HCT116 (cell line): Measurements from ENCODE around the gene MAP1LC3B. TPM values are rescaled to one million over a fixed set of nuclear protein-coding genes. Genes with fewer than 3 reads are reported as not detected.

Experiments
- ATAC-seq: fragments of 200-7000 bp; cut with Tn5 transposase; 2 replicates; pipeline ENCODE4 v1.9.1; 2020; ENCODE audit warnings: mild to moderate bottlenecking, moderate library complexity
- BruUV-seq: library from RNA; stranded (reverse); fragments of 400-500 nt; replicated peaks from 2 replicates; lab custom pipeline; 2021; lab: Mats Ljungman, UMichigan
- CTCF ChIA-PET: fragments of 300-600 bp; sonication (Branson Sonifier 250); formaldehyde crosslinking; loops from one replicate; lab custom pipeline; 2021; ENCODE audit warnings: antibody characterized with exemption; lab: Charles Lee
- POLR2A ChIA-PET: fragments of 300-600, 350-600 bp; sonication (Branson Sonifier 250); formaldehyde crosslinking; loops from one replicate; lab custom pipeline; 2021; ENCODE audit warnings: antibody characterized with exemption; lab: Charles Lee
- RAD21 ChIA-PET, 2 experiments: fragments of 300-600 bp; sonication (Branson Sonifier 250); formaldehyde crosslinking; loops; one replicate each; lab custom pipeline; 2023; ENCODE audit warnings: low total read pairs in 2 of 2; ENCODE audit not compliant: uncharacterized antibody in 2 of 2, unreplicated experiment in 2 of 2, low non-redundant PET in 1 of 2; lab: Charles Lee
- DNase-seq: peaks from one replicate; pipeline ENCODE4 v3.0.0-alpha.2; 2010; ENCODE audit warnings: low read depth, low spot score
- H2AFZ ChIP-seq: fragments of 200-600 bp; shearing (Covaris generic), sonication (generic); 2 replicates; pipeline ENCODE4 v1.6.1; 2017; ENCODE audit warnings: low read depth, mixed run types, mixed read lengths, antibody characterized with exemption, low read length; ENCODE audit not compliant: poor library complexity, severe bottlenecking
- H3K27ac ChIP-seq: 2 replicates; pipeline ENCODE4 v1.5.1; 2012; ENCODE audit warnings: low read depth, low read length
- H3K27me3 ChIP-seq: fragments of 200-600 bp; sonication (generic); 2 replicates; pipeline ENCODE4 v1.6.1; 2016; ENCODE audit warnings: mixed run types, low read length, mixed read lengths; ENCODE audit not compliant: insufficient read depth
- H3K36me3 ChIP-seq, 2 experiments: fragments of 200-500 bp in 1 of 2; fragments of 200-600 bp in 1 of 2; sonication (Bioruptor generic) in 1 of 2; sonication (generic) in 1 of 2; 2 replicates each; pipeline versions ENCODE4 v1.5.1 to v1.6.1; 2014 to 2016; ENCODE audit warnings: low read length in 2 of 2, inconsistent platforms in 1 of 2, mixed read lengths in 1 of 2, mixed run types in 1 of 2; ENCODE audit not compliant: insufficient read depth in 2 of 2, control insufficient read depth in 1 of 2
- H3K4me1 ChIP-seq, 2 experiments: fragments of 200-600 bp in 1 of 2; sonication (generic) in 1 of 2; 2 replicates each; pipeline versions ENCODE4 v1.5.1 to v1.6.1; 2012 to 2017; ENCODE audit warnings: low read length in 2 of 2, inconsistent platforms in 1 of 2, mild to moderate bottlenecking in 1 of 2, mixed read lengths in 1 of 2, mixed run types in 1 of 2, moderate library complexity in 1 of 2; ENCODE audit not compliant: insufficient read depth in 2 of 2, control insufficient read depth in 1 of 2
- H3K4me2 ChIP-seq: fragments of 200-600 bp; sonication (generic); 2 replicates; pipeline ENCODE4 v1.6.1; 2017; ENCODE audit warnings: mixed run types, low read length, mixed read lengths
- H3K4me3 ChIP-seq, 2 experiments: fragments of 200-600 bp in 1 of 2; sonication (generic) in 1 of 2; replicated peaks in 1 of 2; 2 replicates each; pipeline ENCODE4 v1.5.1; 2011 to 2016; ENCODE audit warnings: low read length in 2 of 2, control low read depth in 1 of 2, low read depth in 1 of 2, mild to moderate bottlenecking in 1 of 2, mixed read lengths in 1 of 2, mixed run types in 1 of 2
- H3K79me2 ChIP-seq: fragments of 200-600 bp; sonication (generic); 2 replicates; pipeline ENCODE4 v1.6.1; 2017; ENCODE audit warnings: mild to moderate bottlenecking, mixed run types, low read length, moderate library complexity, mixed read lengths; ENCODE audit not compliant: insufficient read depth
- H3K9ac ChIP-seq: fragments of 200-600 bp; sonication (generic); 2 replicates; pipeline ENCODE4 v1.6.1; 2016; ENCODE audit warnings: low read length, mixed read lengths
- H3K9me2 ChIP-seq: fragments of 200-600 bp; sonication (generic), shearing (Covaris generic); 2 replicates; pipeline ENCODE4 v1.6.1; 2017; ENCODE audit warnings: mixed run types, mild to moderate bottlenecking, moderate library complexity; ENCODE audit not compliant: insufficient read depth
- H3K9me3 ChIP-seq, 2 experiments: fragments of 200-500 bp in 1 of 2; fragments of 200-600 bp in 1 of 2; sonication (Bioruptor generic) in 1 of 2; sonication (generic) in 1 of 2; 2 replicates each; pipeline ENCODE4 v1.6.1; 2014 to 2017; ENCODE audit warnings: low read length in 2 of 2, mixed read lengths in 2 of 2, inconsistent platforms in 1 of 2, low read depth in 1 of 2, mild to moderate bottlenecking in 1 of 2, mixed run types in 1 of 2, moderate library complexity in 1 of 2; ENCODE audit not compliant: control insufficient read depth in 1 of 2, insufficient read depth in 1 of 2
- H4K20me1 ChIP-seq: fragments of 200-600 bp; sonication (generic), shearing (Covaris generic); 2 replicates; pipeline ENCODE4 v1.6.1; 2017; ENCODE audit warnings: mixed run types, mild to moderate bottlenecking, moderate library complexity; ENCODE audit not compliant: insufficient read depth
- ATF3 ChIP-seq: IDR thresholded peaks from 2 replicates; pipeline ENCODE4 v1.6.1; 2012
- CEBPB ChIP-seq: IDR thresholded peaks from 2 replicates; pipeline ENCODE4 v1.6.1; 2012; ENCODE audit warnings: low read depth
- EGR1 ChIP-seq: IDR thresholded peaks from 2 replicates; pipeline ENCODE4 v1.6.1; 2012; ENCODE audit warnings: low read depth
- FOSL1 ChIP-seq: IDR thresholded peaks from 2 replicates; pipeline ENCODE4 v1.6.1; 2012; ENCODE audit warnings: low read depth
- MAX ChIP-seq: IDR thresholded peaks from 2 replicates; pipeline ENCODE4 v1.6.1; 2012
- RAD21 ChIP-seq: IDR thresholded peaks from 2 replicates; pipeline ENCODE4 v1.6.1; 2012; ENCODE audit warnings: low read depth, mild to moderate bottlenecking
- REST ChIP-seq: IDR thresholded peaks from 2 replicates; pipeline ENCODE4 v1.6.1; 2012; ENCODE audit warnings: low read depth
- SIN3A ChIP-seq: IDR thresholded peaks from 2 replicates; pipeline ENCODE4 v1.6.1; 2012; ENCODE audit warnings: low read depth
- SP1 ChIP-seq: IDR thresholded peaks from 2 replicates; pipeline ENCODE4 v1.6.1; 2012; ENCODE audit warnings: low read depth
- SRF ChIP-seq: IDR thresholded peaks from 2 replicates; pipeline ENCODE4 v1.6.1; 2012; ENCODE audit warnings: low read depth
- TCF7L2 ChIP-seq: IDR thresholded peaks from 2 replicates; pipeline ENCODE4 v1.7.0; 2011; ENCODE audit warnings: borderline replicate concordance, inconsistent platforms; ENCODE audit not compliant: insufficient read depth, insufficient read length; ENCODE audit errors: extremely low read depth
- YY1 ChIP-seq: IDR thresholded peaks from 2 replicates; pipeline ENCODE4 v1.6.1; 2011; ENCODE audit warnings: low read length, low read depth, moderate library complexity, mild to moderate bottlenecking; ENCODE audit not compliant: insufficient replicate concordance; ENCODE audit errors: extremely low read depth
- ZFX ChIP-seq: fragments of 450-650 bp; IDR thresholded peaks from 2 replicates; pipeline ENCODE4 v1.6.1; 2017
- ZNF274 ChIP-seq: fragments of 200-500 bp; sonication (Bioruptor generic); IDR thresholded peaks from 2 replicates; pipeline ENCODE4 v1.6.1; 2014; ENCODE audit warnings: mild to moderate bottlenecking, low read depth, low read length, inconsistent platforms
- intact Hi-C: fragments of 100-400 bp; cut with micrococcal nuclease; formaldehyde crosslinking; loops from 2 replicates; pipeline ENCODE4 v1.10.0; 2022
- total RNA-seq: library from RNA; stranded (reverse); gene quantifications from one replicate; pipeline ENCODE4 v1.2.1, GENCODE V29; 2021; ENCODE audit not compliant: unreplicated experiment

The MAP1LC3B gene
- total RNA-seq, 1 experiment from 2014 or later, result 93.8 TPM

- no TSS peak for BruUV-seq
- no peak overlapping the region for H3K4me2 ChIP-seq
- no peaks in the 10 kb centered on the region for H3K9me2 ChIP-seq
- H3K9ac ChIP-seq, result no peak overlapping the region
- ChIA-PET POLR2A (no interaction called here), CTCF (no interaction called here), RAD21 (no interaction called here)
- H3K9me3 ChIP-seq, result no peaks in the 10 kb centered on the region
- no peak overlapping the region for H3K4me3 ChIP-seq
- peaks cover 32 to 33% of the 10 kb centered on the region in 2 experiments; a peak in 3 of 4 replicates for H3K36me3 ChIP-seq
- H3K4me1 ChIP-seq, result peaks cover 11 to 17% of the 10 kb centered on the region in 2 experiments
- TF ChIP-seq ZNF274 (no peak), SP1 (no peak), CEBPB (no peak), EGR1 (no peak), ZFX (no peak), MAX (no peak), ATF3 (no peak), RAD21 (no peak), YY1 (no peak), SRF (no peak)
- H2AFZ ChIP-seq, result no peak overlapping the region
- no peaks in the 10 kb centered on the region for H3K79me2 ChIP-seq
- peaks cover 10% of the 10 kb centered on the region for H4K20me1 ChIP-seq
- H3K27me3 ChIP-seq, result no peaks in the 10 kb centered on the region
- H3K27ac ChIP-seq, result no peak overlapping the region
- DNase-seq (no peak), ATAC-seq (no peak)
- intact Hi-C loops, result no loop called here
Measured at GRCh38 chr16:87412996-87413421, 20.9 kb downstream of the MAP1LC3B start.

GRCh38 chr16:87414251-87414680 lies 22.1 kb downstream of the MAP1LC3B start:
- H3K27me3 ChIP-seq, result no peaks in the 10 kb centered on the region
- POLR2A ChIA-PET, result no interaction called here
- peaks cover 32 to 33% of the 10 kb centered on the region in 2 experiments; a peak in 3 of 4 replicates for H3K36me3 ChIP-seq
- H3K4me2 ChIP-seq, result no peak overlapping the region
- intact Hi-C loops, result no loop called here
- H3K27ac ChIP-seq, result no peak overlapping the region
- H3K79me2 ChIP-seq, result no peaks in the 10 kb centered on the region
- H3K4me3 ChIP-seq, result no peak overlapping the region
- BruUV-seq, result no TSS peak
- no peak for TF ChIP-seq RAD21
- no peak for TF ChIP-seq REST
- no peak for TF ChIP-seq TCF7L2
- no peak for TF ChIP-seq SIN3A
- no peak for TF ChIP-seq ZNF274
- no peak for TF ChIP-seq FOSL1
- CTCF ChIA-PET, result no interaction called here
- H3K4me1 ChIP-seq, result peaks cover 0 to 4% of the 10 kb centered on the region in 2 experiments; a peak in 1 of 4 replicates
- no peak for DNase-seq
- no peak overlapping the region for H3K9ac ChIP-seq
- H2AFZ ChIP-seq, result no peak overlapping the region
- H3K9me3 ChIP-seq, result no peaks in the 10 kb centered on the region
- peaks cover 3% of the 10 kb centered on the region; the same call in 1 of the 2 replicates for H4K20me1 ChIP-seq
- RAD21 ChIA-PET, result no interaction called here
- no peaks in the 10 kb centered on the region for H3K9me2 ChIP-seq
- ATAC-seq, result no peak
